ENCODE measurements around the gene AZI2. TPM values are rescaled to one million over a fixed set of nuclear protein-coding genes. Genes with fewer than 3 reads are reported as not detected.

Gene AZI2
- total RNA-seq, 1 experiment from 2014 or later, result 47.3 TPM

GRCh38 chr3:28287046-28287445 lies 61.6 kb downstream of the AZI2 start:
- H3K9me3 Mint-ChIP-seq (ENCODE audit: low read depth, unreplicated experiment), result no peaks in the 10 kb centered on the region
- no TSS peak for BruUV-seq (replicated peaks)
- no peaks in the 10 kb centered on the region for H3K36me3 Mint-ChIP-seq (ENCODE audit: insufficient read depth, unreplicated experiment)
- no peak overlapping the region for H3K27ac Mint-ChIP-seq (ENCODE audit: unreplicated experiment)
- no peak for TF ChIP-seq CTCF (IDR thresholded peaks at IDR 0.05; ENCODE audit: unreplicated experiment)
- intact Hi-C loops (cut with micrococcal nuclease; ENCODE audit: unreplicated experiment), result loop anchor here (5.0 to 10.0 kb wide), 2 partner anchors 342 to 575 kb away; no protein-coding TSS in a partner anchor
- H3K4me1 Mint-ChIP-seq (ENCODE audit: low read depth, unreplicated experiment), result no peaks in the 10 kb centered on the region
- H3K27me3 Mint-ChIP-seq (ENCODE audit: unreplicated experiment), result no peaks in the 10 kb centered on the region
- H3K4me3 Mint-ChIP-seq (ENCODE audit: low read depth, unreplicated experiment), result no peak overlapping the region
- DNase-seq, result no peak
- CTCF ChIA-PET, result interaction anchor here (0.6 to 1.0 kb wide), 3 partner anchors 62 to 1153 kb away, joined by 3 read pairs; partner anchors contain the start of gene EOMES

- Mint-ChIP-seq H3K27me3 (ENCODE audit: unreplicated experiment) (no peaks in the 10 kb centered on the region), H3K4me3 (ENCODE audit: low read depth, unreplicated experiment) (no peak overlapping the region), H3K9me3 (ENCODE audit: low read depth, unreplicated experiment) (no peaks in the 10 kb centered on the region), H3K4me1 (ENCODE audit: low read depth, unreplicated experiment) (no peaks in the 10 kb centered on the region), H3K27ac (ENCODE audit: unreplicated experiment) (no peak overlapping the region), H3K36me3 (ENCODE audit: insufficient read depth, unreplicated experiment) (no peaks in the 10 kb centered on the region)
- CTCF ChIA-PET, result interaction anchor here (0.6 to 1.0 kb wide), 2 partner anchors 565 to 1152 kb away, joined by 3 read pairs; partner anchors contain the start of gene EOMES
- no peak for TF ChIP-seq CTCF (IDR thresholded peaks at IDR 0.05; ENCODE audit: unreplicated experiment)
- no TSS peak for BruUV-seq (replicated peaks)
- intact Hi-C loops (cut with micrococcal nuclease; ENCODE audit: unreplicated experiment), result loop anchor here (5.0 to 10.0 kb wide), 2 partner anchors 342 to 574 kb away; no protein-coding TSS in a partner anchor
- no peak for DNase-seq
Observed at GRCh38 chr3:28286595-28286994, 62.0 kb downstream of the AZI2 start.

- no peaks in the 10 kb centered on the region for H3K27me3 Mint-ChIP-seq (ENCODE audit: unreplicated experiment)
- no peaks in the 10 kb centered on the region for H3K9me3 Mint-ChIP-seq (ENCODE audit: low read depth, unreplicated experiment)
- intact Hi-C loops (cut with micrococcal nuclease; ENCODE audit: unreplicated experiment), result loop anchor here (10.0 kb wide), 1 partner anchor 336 kb away; no protein-coding TSS in a partner anchor
- H3K4me1 Mint-ChIP-seq (ENCODE audit: low read depth, unreplicated experiment), result no peaks in the 10 kb centered on the region
- no peak overlapping the region for H3K27ac Mint-ChIP-seq (ENCODE audit: unreplicated experiment)
- TF ChIP-seq CTCF (IDR thresholded peaks at IDR 0.05; ENCODE audit: unreplicated experiment), result no peak
- BruUV-seq (replicated peaks), result no TSS peak
- CTCF ChIA-PET, result no interaction called here
- H3K4me3 Mint-ChIP-seq (ENCODE audit: low read depth, unreplicated experiment), result no peak overlapping the region
- no peak for DNase-seq
- no peaks in the 10 kb centered on the region for H3K36me3 Mint-ChIP-seq (ENCODE audit: insufficient read depth, unreplicated experiment)
Observed at GRCh38 chr3:28280781-28281180, 67.8 kb downstream of the AZI2 start.

- intact Hi-C loops (cut with micrococcal nuclease; ENCODE audit: unreplicated experiment), result loop anchor here (10.0 kb wide), 1 partner anchor 335 kb away; no protein-coding TSS in a partner anchor
Observed at GRCh38 chr3:28279770-28280169, 68.9 kb downstream of the AZI2 start.

More at GRCh38 chr3:28279770-28280169, 68.9 kb downstream of the AZI2 start:
- Mint-ChIP-seq H3K27ac (ENCODE audit: unreplicated experiment) (no peak overlapping the region), H3K4me3 (ENCODE audit: low read depth, unreplicated experiment) (no peak overlapping the region), H3K27me3 (ENCODE audit: unreplicated experiment) (no peaks in the 10 kb centered on the region), H3K9me3 (ENCODE audit: low read depth, unreplicated experiment) (no peaks in the 10 kb centered on the region), H3K36me3 (ENCODE audit: insufficient read depth, unreplicated experiment) (no peaks in the 10 kb centered on the region), H3K4me1 (ENCODE audit: low read depth, unreplicated experiment) (no peaks in the 10 kb centered on the region)
- TF ChIP-seq CTCF (IDR thresholded peaks at IDR 0.05; ENCODE audit: unreplicated experiment), result no peak
- BruUV-seq (replicated peaks), result no TSS peak
- CTCF ChIA-PET, result no interaction called here
- no peak for DNase-seq

Measured in Calu3 (cell line).